Spleen (tissue), 7 donors: ENCODE measurements around the gene KLHDC2.

Experiments
- POLR2A ChIP-seq, 3 donors: fragments of 450-650 bp; IDR thresholded peaks; one replicate each; pipeline ENCODE4 v1.5.1; 2017; ENCODE audit warnings: antibody characterized with exemption in 3 of 3, mild to moderate bottlenecking in 1 of 3
- POLR2AphosphoS5 ChIP-seq, 3 donors: sonication (generic); formaldehyde crosslinking; IDR thresholded peaks; one replicate each; pipeline ENCODE4 v1.5.1; 2017; ENCODE audit warnings: antibody characterized with exemption in 3 of 3
- TF ChIP-seq, protein P1 (sequence below), 11 experiments: fragments of 200-600 bp in 7 of 11; fragments of 450-650 bp in 4 of 11; sonication (generic) in 4 of 11; IDR thresholded peaks in 8 of 11; conservative IDR thresholded peaks in 3 of 11; 1 replicate in 7 of 11; 2 replicates in 4 of 11; pipeline versions ENCODE4 v1.4.0 to v1.8.0; 2016 to 2021; ENCODE audit warnings: antibody characterized with exemption in 11 of 11, inconsistent platforms in 4 of 11, mild to moderate bottlenecking in 1 of 11
- donor health status: DM: no; HTN: no; CAD: no; lungs with moderate emphysema.
- donor health status: DM: no; HTN: no; CAD: no.
- donor health status: DM: no; HTN: no; CAD: no.

DNA sequence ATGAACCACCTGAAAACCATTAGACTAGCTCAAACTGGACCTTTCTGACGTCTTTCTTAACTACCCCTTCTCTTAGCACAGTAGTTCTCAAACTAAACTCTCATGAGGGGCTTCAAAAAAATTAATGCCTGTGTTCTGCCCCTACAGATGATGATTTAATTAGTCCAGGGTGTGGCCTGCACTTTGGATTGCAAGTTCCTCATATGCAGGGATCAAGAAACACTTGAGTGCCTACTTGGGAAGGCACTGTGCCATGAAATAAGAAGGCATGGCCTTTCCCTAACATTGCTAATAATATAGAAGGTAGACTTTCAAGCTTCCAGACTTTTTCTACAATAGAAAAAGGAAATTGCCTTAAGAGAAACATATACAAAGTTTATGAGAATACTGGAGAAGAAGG is 22.8 kb upstream of the KLHDC2 start:
- TF ChIP-seq, protein P1, sequence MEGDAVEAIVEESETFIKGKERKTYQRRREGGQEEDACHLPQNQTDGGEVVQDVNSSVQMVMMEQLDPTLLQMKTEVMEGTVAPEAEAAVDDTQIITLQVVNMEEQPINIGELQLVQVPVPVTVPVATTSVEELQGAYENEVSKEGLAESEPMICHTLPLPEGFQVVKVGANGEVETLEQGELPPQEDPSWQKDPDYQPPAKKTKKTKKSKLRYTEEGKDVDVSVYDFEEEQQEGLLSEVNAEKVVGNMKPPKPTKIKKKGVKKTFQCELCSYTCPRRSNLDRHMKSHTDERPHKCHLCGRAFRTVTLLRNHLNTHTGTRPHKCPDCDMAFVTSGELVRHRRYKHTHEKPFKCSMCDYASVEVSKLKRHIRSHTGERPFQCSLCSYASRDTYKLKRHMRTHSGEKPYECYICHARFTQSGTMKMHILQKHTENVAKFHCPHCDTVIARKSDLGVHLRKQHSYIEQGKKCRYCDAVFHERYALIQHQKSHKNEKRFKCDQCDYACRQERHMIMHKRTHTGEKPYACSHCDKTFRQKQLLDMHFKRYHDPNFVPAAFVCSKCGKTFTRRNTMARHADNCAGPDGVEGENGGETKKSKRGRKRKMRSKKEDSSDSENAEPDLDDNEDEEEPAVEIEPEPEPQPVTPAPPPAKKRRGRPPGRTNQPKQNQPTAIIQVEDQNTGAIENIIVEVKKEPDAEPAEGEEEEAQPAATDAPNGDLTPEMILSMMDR (IDR thresholded peaks at IDR 0.05 in 8 of 11, conservative IDR thresholded peaks at IDR 0.05 in 3 of 11): no peak
- TF ChIP-seq POLR2A (IDR thresholded peaks at IDR 0.05) (no peak), POLR2AphosphoS5 (IDR thresholded peaks at IDR 0.05) (no peak)
